GM12874 (cell line): Measurements from ENCODE around the gene PISD.

ENCODE experiments used
- TF ChIP-seq, protein P1 (sequence below): IDR thresholded peaks from 2 replicates; pipeline ENCODE4 v1.5.1; 2011; ENCODE audit warnings: low read depth, mild to moderate bottlenecking, control low read depth, low read length, moderate library complexity; ENCODE audit not compliant: insufficient read depth

The PISD gene

DNA sequence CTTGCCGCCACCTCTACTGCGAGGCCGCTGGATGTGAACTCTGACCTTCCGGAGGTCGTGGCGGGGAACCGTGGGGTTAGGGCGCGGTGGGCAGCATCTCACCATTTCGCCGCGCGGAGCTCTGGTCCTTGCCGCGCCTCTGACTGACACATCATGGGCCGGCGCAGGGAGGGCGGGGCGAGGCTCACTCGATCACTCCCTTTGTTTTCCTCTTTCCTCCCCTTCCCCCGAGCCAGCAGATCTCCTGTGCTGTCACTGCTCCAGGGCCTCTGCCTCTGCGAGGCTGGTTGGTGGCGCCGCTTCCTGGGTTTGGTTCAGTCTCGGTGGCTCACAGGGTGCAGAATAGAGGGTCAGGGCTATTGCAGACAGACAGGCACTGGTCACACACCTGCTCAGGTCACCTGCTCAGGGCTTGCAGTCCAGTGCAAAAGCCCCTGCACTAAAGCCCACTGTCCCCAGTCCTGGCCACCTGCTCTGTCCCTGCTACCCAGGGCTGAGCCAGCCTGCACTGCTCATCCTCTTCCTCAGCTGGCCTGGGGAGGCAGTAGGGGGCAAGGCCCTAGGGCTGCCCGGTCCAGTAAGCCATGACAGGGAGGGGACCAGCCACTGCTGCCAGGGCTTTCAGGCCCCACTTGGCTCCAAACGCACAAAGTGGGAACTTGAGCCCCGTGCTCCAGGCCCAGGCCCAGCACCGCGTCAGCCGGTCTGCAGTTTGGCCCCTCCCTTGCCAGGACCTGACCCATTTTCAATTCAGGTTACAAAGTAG is 36.2 kb downstream of the PISD start:
- TF ChIP-seq, protein P1, sequence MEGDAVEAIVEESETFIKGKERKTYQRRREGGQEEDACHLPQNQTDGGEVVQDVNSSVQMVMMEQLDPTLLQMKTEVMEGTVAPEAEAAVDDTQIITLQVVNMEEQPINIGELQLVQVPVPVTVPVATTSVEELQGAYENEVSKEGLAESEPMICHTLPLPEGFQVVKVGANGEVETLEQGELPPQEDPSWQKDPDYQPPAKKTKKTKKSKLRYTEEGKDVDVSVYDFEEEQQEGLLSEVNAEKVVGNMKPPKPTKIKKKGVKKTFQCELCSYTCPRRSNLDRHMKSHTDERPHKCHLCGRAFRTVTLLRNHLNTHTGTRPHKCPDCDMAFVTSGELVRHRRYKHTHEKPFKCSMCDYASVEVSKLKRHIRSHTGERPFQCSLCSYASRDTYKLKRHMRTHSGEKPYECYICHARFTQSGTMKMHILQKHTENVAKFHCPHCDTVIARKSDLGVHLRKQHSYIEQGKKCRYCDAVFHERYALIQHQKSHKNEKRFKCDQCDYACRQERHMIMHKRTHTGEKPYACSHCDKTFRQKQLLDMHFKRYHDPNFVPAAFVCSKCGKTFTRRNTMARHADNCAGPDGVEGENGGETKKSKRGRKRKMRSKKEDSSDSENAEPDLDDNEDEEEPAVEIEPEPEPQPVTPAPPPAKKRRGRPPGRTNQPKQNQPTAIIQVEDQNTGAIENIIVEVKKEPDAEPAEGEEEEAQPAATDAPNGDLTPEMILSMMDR, result no peak

DNA sequence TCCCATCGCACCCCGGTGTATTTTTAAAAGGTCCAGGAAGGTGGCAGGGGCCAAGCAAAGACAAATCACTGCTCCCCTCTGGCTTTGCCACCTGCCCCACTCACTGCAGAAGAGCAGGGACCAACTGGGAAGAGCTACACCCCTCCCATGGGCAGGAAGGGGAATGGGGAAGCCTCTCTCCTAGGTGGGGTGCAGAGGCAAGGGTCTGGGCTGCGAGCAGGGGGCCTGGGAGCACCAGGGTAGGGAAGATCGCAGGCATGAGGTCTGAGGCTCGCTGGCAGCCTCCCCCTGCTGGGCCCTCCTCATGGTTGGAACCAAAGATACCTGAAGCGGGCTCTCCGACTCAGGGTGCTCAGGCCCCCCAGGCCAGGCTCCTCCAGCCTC is 36.8 kb downstream of the PISD start:
- TF ChIP-seq, protein P1, result no peak

DNA sequence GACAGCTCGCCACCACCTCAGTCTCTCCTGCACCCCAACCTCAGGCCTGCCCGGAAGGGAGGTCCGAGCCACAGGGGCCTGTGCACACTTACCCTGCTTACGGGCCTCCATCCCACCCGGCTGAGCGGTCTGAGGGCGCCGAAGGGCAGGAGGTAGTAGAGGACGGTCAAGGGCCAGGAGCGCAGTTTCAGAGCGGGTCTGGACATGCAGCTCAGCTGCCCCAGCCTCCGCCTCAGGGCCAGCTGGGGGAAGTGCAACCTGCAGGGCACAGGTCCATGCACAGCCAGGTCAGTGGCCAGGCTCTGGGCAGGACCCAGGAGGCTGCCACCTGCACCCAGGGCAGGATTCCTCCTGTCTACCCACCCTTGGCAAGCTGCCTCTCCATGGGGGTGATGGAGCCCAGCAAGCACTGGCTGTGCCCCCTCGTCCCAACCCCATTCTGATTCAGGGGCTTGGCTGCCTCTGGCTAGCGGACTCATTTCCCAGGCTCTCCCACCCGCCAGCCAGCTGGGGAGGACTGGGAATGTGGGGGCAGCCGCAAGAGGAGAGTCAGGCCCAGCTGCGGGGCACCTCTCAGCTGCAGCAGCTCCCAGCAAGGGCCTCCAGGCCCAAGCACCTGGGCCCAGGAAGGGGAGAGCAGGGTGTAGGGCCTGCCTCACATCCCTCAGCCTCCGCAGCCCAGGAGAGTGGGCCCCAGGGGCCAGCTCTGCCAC is 38.3 kb downstream of the PISD start:
- TF ChIP-seq, protein P1, result no peak

DNA sequence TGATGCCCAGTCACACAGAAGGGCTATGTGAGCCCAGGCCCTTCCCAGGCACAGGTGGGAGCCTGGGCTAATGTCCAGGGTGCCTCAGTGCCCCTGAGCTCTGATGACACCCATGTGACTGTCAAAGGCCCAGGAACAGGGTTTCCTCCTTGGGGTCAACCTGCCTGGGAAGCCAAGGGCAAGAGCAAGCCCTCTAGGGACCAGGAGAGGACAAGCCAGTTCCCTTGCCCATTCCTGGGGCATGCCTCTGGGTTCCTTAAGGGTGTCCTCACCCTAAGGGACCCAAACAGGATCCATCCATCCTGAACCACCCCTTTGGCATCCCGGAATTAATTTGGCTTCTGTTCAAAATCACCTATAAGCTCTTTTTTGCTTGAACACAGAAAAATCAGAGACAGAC is 39.0 kb downstream of the PISD start:
- TF ChIP-seq, protein P1, result no peak

DNA sequence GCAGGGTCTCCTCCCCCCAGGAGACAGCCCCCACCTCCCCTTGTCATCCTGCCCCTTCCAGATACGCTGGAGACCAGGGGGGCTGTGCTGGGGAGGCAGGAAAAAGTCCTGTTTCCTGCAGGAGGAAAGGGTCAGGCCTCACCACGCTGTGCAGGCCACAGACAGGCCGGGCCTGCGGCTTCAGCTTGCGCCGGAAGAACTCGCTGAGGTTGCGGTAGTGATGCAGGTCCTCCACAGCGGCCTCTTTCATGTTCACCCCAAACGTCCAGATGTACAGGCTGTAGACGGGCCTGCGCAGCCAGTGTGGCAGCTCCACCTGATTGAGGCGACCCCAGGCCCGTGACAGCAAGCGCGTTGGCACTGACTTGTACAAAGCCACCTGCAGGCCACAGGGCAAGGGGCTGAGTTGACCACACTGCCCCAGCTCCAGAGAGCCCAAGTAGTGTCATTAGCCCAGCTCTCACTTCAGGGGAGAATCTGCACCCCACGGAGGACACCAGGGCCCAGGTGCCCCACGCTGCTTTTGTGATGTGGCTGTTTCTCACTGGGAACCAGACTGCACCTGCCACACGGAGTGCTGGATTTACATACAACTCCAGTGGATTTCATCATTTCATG is 40.4 kb downstream of the PISD start:
- TF ChIP-seq, protein P1, result no peak

DNA sequence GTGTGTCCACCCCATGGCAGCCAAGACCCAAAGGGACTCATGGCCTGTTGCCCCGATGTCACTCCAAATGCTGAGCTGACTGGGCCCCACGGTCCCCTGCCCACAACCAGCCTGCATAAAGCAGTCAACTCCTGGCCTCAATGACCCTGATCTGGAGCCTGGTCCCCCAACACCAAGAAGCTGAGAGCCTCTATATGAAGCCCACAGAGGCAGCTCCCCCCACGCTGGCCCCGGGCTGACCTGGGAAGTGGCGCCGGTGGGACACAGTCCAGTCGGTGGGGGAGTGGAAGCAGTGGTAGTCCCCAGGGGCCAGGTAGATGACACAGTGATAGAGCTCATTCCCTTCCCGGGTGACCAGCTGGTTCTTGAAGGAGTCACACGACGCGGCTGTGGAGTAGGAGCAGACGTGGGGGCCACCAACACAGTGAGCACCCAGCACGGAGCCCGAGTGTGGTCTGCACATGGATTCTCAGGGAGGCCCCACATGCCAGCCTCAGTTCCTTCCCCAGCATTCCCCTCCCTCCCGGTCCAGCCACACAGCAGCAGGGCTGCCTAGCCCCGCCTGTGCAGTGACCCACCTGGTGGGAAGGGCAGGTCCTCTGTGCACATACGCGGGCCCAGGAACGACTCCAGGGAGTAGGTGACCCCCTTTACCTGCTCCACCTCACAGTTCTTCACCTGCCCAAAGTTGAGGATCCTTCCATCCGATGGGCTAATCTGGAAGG is 41.1 kb downstream of the PISD start:
- TF ChIP-seq, protein P1, result no peak

DNA sequence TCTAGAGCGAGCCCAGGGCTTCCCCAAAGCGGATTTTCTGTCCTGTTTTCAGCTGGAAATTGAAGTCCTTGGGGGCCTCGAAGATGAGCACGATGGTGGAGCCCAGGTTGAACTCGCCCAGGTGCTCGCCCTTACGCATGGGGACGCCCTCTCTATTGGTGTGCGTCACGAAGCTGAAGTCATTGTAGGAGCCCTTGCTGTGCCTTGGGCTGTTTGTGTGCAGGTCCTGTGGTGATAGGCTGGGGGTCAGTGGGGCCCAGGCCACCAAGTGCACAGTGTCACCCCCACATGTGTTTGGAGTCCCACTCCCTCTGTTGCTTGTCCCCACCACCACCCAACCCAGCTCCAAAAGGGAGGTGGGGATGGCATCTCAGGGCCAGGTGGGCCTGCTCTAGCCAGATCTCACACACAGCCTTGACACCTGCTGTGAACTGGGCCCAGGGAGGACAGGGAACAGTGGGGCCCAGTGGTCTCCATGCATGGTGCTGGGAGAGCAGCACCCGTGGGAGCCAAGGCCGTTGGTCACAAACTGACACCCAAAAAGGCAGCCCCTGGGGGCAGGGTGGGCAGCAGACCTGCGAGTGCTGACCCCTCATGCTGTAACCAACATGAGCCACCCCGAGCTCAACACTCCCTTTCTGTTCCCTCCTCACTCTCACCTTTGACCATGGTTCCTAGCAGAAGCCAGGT is 42.3 kb downstream of the PISD start:
- TF ChIP-seq, protein P1, result no peak
